H1 (cell line): Measurements from ENCODE around the gene FLT3. TPM values are rescaled to one million over a fixed set of nuclear protein-coding genes. Genes with fewer than 3 reads are reported as not detected.

Source experiments
- ASH2L ChIP-seq: fragments of 200-600, 300-600 bp; sonication (generic); IDR thresholded peaks from one replicate; pipeline ENCODE4 v1.7.1; 2017; ENCODE audit warnings: low read length
- CHD7 ChIP-seq: fragments of 300-600 bp; sonication (generic); IDR thresholded peaks from 2 replicates; pipeline ENCODE4 v1.7.1; 2012; ENCODE audit warnings: low read length, moderate library complexity, mild to moderate bottlenecking, inconsistent platforms; ENCODE audit not compliant: insufficient replicate concordance
- JUND ChIP-seq: IDR thresholded peaks from 2 replicates; pipeline ENCODE4 v1.6.1; 2011; ENCODE audit warnings: mild to moderate bottlenecking, improper control_type of control experiment, low read length
- PHF8 ChIP-seq: fragments of 200-600 bp; sonication (generic); conservative IDR thresholded peaks from 2 replicates; pipeline ENCODE4 v1.7.1; 2012; ENCODE audit warnings: low read depth, mild to moderate bottlenecking, inconsistent platforms, low read length, moderate library complexity
- RBBP5 ChIP-seq: IDR thresholded peaks from 2 replicates; pipeline ENCODE4 v1.7.1; 2012; ENCODE audit warnings: low read depth, mild to moderate bottlenecking, inconsistent platforms, low read length, moderate library complexity, borderline replicate concordance
- SAP30 ChIP-seq: fragments of 300-600 bp; sonication (generic); IDR thresholded peaks from 2 replicates; pipeline ENCODE4 v1.7.1; 2012; ENCODE audit warnings: low read length, moderate library complexity, mild to moderate bottlenecking, inconsistent platforms; ENCODE audit not compliant: insufficient read depth, insufficient replicate concordance
- SUZ12 ChIP-seq: fragments of 200-600 bp; sonication (generic); IDR thresholded peaks from 2 replicates; pipeline ENCODE4 v1.6.1; 2012; ENCODE audit warnings: mild to moderate bottlenecking, inconsistent platforms, low read length, moderate library complexity, mixed read lengths
- TBP ChIP-seq: IDR thresholded peaks from 2 replicates; pipeline ENCODE4 v1.6.1; 2011; ENCODE audit warnings: low read depth, low read length, improper control_type of control experiment
- YY1 ChIP-seq: IDR thresholded peaks from 2 replicates; pipeline ENCODE4 v1.6.1; 2011; ENCODE audit warnings: low read depth, mild to moderate bottlenecking, low read length
- polyA plus RNA-seq, 7 experiments: library from polyadenylated mRNA; depleted of rRNA in 3 of 7; stranded (reverse) in 5 of 7; unstranded in 2 of 7; fragments of >200 nt in 5 of 7; fragments of 200-250 nt in 2 of 7; gene quantifications; 1 replicate in 5 of 7; 2 replicates in 1 of 7; 4 replicates in 1 of 7; pipeline versions ENCODE4 v1.2.1 to v1.2.3, GENCODE V29; 2011 to 2013; ENCODE audit warnings: missing spikeins in 2 of 7, mixed read lengths in 2 of 7
- total RNA-seq: library from RNA; stranded (reverse); fragmentation: NEBNext Ultra II Directional; extraction: Animal tissue kit (Norgen Biotek cat#: 25700); gene quantifications from 2 replicates; pipeline ENCODE4 v1.2.1, GENCODE V29; 2021

The FLT3 gene
- total and polyA plus RNA-seq, 2 of the 8 experiments (the other 6 are each of a cell fraction or from before 2014, with no cell fraction given) = 0.44 to 0.71 TPM

DNA sequence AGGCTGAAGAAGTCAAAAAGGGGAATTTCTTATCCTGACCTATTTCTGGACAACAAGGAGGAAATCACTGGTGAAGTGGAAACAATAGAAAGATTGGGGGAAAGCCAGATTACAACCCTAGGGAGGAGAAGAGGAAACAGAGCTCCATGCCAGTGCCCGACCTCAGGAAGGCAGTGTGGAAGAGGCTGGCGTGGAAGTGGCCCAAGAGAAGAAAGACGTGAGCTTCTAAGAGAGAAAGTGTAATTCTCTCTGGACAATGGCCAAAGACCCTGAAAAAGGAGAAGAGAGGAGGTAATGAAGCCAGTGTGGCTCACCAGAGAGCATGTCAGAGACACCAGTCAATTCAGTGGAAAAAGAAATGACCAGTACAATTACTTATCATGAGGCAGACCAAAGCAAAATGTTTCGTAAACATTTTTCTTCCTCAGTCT, 59.3 kb downstream of the FLT3 start (continued):
- TF ChIP-seq CHD7 = no peak
- no peak for TF ChIP-seq ASH2L
- no peak for TF ChIP-seq YY1
- TF ChIP-seq SUZ12 = no peak
- TF ChIP-seq PHF8 = no peak
- TF ChIP-seq SAP30 = no peak
- TF ChIP-seq JUND = no peak
- no peak for TF ChIP-seq TBP
- TF ChIP-seq RBBP5 = no peak
